Calu3 (cell line): ENCODE measurements around the gene BBLN. TPM values are rescaled to one million over a fixed set of nuclear protein-coding genes. Genes with fewer than 3 reads are reported as not detected.
"Not testable (repeated sequence)": the region's sequence is repeated elsewhere in the genome, so short reads cannot be mapped to it uniquely, and the experiment has no call there.

Experiments used
- BruUV-seq: library from RNA; stranded (reverse); fragments of 400-500 nt; replicated peaks from 2 replicates; lab custom pipeline; 2021; lab: Mats Ljungman, UMichigan
- CTCF ChIA-PET: fragments of 300-600 bp; sonication (Branson Sonifier 250); formaldehyde crosslinking; loops from one replicate; lab custom pipeline; 2022; ENCODE audit warnings: antibody characterized with exemption; lab: Charles Lee
- DNase-seq: peaks from one replicate; pipeline ENCODE4 v3.0.0; 2022
- H3K27ac Mint-ChIP-seq: one replicate; pipeline ENCODE4 v1.8.0; 2022; ENCODE audit warnings: mixed read lengths; ENCODE audit not compliant: unreplicated experiment
- H3K27me3 Mint-ChIP-seq: one replicate; pipeline ENCODE4 v1.8.0; 2022; ENCODE audit warnings: mixed read lengths; ENCODE audit not compliant: unreplicated experiment
- H3K36me3 Mint-ChIP-seq: one replicate; pipeline ENCODE4 v1.8.0; 2022; ENCODE audit warnings: mild to moderate bottlenecking, moderate library complexity, mixed read lengths; ENCODE audit not compliant: insufficient read depth, unreplicated experiment
- H3K4me1 Mint-ChIP-seq: one replicate; pipeline ENCODE4 v1.8.0; 2022; ENCODE audit warnings: mild to moderate bottlenecking, low read depth, mixed read lengths; ENCODE audit not compliant: unreplicated experiment
- H3K4me3 Mint-ChIP-seq: one replicate; pipeline ENCODE4 v1.8.0; 2022; ENCODE audit warnings: mild to moderate bottlenecking, low read depth, moderate library complexity, mixed read lengths; ENCODE audit not compliant: unreplicated experiment
- H3K9me3 Mint-ChIP-seq: one replicate; pipeline ENCODE4 v1.8.0; 2022; ENCODE audit warnings: low read depth, mixed read lengths; ENCODE audit not compliant: unreplicated experiment
- CTCF ChIP-seq: fragments of 200-600 bp; IDR thresholded peaks from one replicate; pipeline ENCODE4 v1.8.0; 2022; ENCODE audit warnings: antibody characterized with exemption; ENCODE audit not compliant: unreplicated experiment
- intact Hi-C: fragments of 100-400 bp; cut with micrococcal nuclease; formaldehyde crosslinking; loops from one replicate; pipeline ENCODE4 v1.10.0; 2022; ENCODE audit not compliant: unreplicated experiment
- total RNA-seq: library from RNA; stranded (reverse); gene quantifications from 2 replicates; pipeline ENCODE4 v1.2.3, GENCODE V29; 2022

The BBLN gene
- total RNA-seq, 1 experiment from 2014 or later = 82.3 TPM

- Mint-ChIP-seq H3K36me3 (peaks cover 69% of the 10 kb centered on the region), H3K4me3 (peak overlapping the region; percentile 94), H3K27me3 (no peaks in the 10 kb centered on the region), H3K9me3 (peaks cover 6% of the 10 kb centered on the region), H3K27ac (peak overlapping the region; percentile 98), H3K4me1 (peaks cover 22% of the 10 kb centered on the region)
- intact Hi-C loops = no loop called here
- no TSS peak for BruUV-seq
- CTCF ChIA-PET = interaction anchor here (0.9 to 1.6 kb wide), 4 partner anchors 9 to 61 kb away, joined by 3 to 6 read pairs (median 4); partner anchors contain the start of genes BBLN, LCN2, NAIF1 and SLC25A25
- DNase-seq = peak; percentile 80
- no peak for TF ChIP-seq CTCF
These were observed 31.9 kb upstream of the BBLN start for GRCh38 chr9:128127990-128128835.

- Mint-ChIP-seq H3K9me3 (peaks cover 13% of the 10 kb centered on the region), H3K4me3 (peak overlapping the region; percentile 94), H3K27ac (peak overlapping the region; percentile 98), H3K4me1 (peaks cover 22% of the 10 kb centered on the region), H3K36me3 (peaks cover 61% of the 10 kb centered on the region), H3K27me3 (no peaks in the 10 kb centered on the region)
- BruUV-seq = TSS peak; percentile 87
- TF ChIP-seq CTCF = no peak
- intact Hi-C loops = no loop called here
- CTCF ChIA-PET = interaction anchor here (1.0 to 1.6 kb wide), 3 partner anchors 20 to 62 kb away, joined by 3 to 6 read pairs (median 5); partner anchors contain the start of genes BBLN, LCN2, NAIF1 and SLC25A25
- DNase-seq = no peak
These were observed 31.1 kb upstream of the BBLN start for GRCh38 chr9:128128836-128129590.

GRCh38 chr9:128129976-128130590 lies 30.0 kb upstream of the BBLN start:
- intact Hi-C loops, CTCF ChIA-PET, H3K27ac Mint-ChIP-seq, BruUV-seq, H3K27me3 Mint-ChIP-seq: not testable (repeated sequence)
- Mint-ChIP-seq H3K9me3 (peaks cover 13% of the 10 kb centered on the region), H3K4me3 (peak overlapping the region; percentile 94), H3K36me3 (peaks cover 51% of the 10 kb centered on the region), H3K4me1 (peaks cover 20% of the 10 kb centered on the region)
- DNase-seq = peak; percentile 67
- TF ChIP-seq CTCF = peak; percentile 15

GRCh38 chr9:128130651-128131050 lies 29.4 kb upstream of the BBLN start:
- intact Hi-C loops, BruUV-seq, H3K27ac Mint-ChIP-seq, H3K4me3 Mint-ChIP-seq, DNase-seq, CTCF ChIA-PET, H3K27me3 Mint-ChIP-seq: not testable (repeated sequence)
- Mint-ChIP-seq H3K9me3 (peaks cover 13% of the 10 kb centered on the region), H3K4me1 (peaks cover 20% of the 10 kb centered on the region), H3K36me3 (peaks cover 45% of the 10 kb centered on the region)

- CTCF ChIA-PET, H3K27me3 Mint-ChIP-seq, BruUV-seq, H3K27ac Mint-ChIP-seq, DNase-seq, H3K4me3 Mint-ChIP-seq, intact Hi-C loops: not testable (repeated sequence)
- H3K9me3 Mint-ChIP-seq = peaks cover 13% of the 10 kb centered on the region
- peaks cover 38% of the 10 kb centered on the region for H3K36me3 Mint-ChIP-seq
- peaks cover 22% of the 10 kb centered on the region for H3K4me1 Mint-ChIP-seq
These were observed 28.7 kb upstream of the BBLN start for GRCh38 chr9:128131346-128131745.

- H3K9me3 Mint-ChIP-seq = peaks cover 13% of the 10 kb centered on the region
- intact Hi-C loops, DNase-seq, H3K4me3 Mint-ChIP-seq, BruUV-seq, H3K27ac Mint-ChIP-seq, H3K27me3 Mint-ChIP-seq, CTCF ChIA-PET: not testable (repeated sequence)
- H3K36me3 Mint-ChIP-seq = peaks cover 35% of the 10 kb centered on the region
- peaks cover 29% of the 10 kb centered on the region for H3K4me1 Mint-ChIP-seq
These were observed 27.9 kb upstream of the BBLN start for GRCh38 chr9:128132139-128132538.

- Mint-ChIP-seq H3K36me3 (peaks cover 12% of the 10 kb centered on the region), H3K4me1 (peaks cover 29% of the 10 kb centered on the region)
- H3K27me3 Mint-ChIP-seq, H3K27ac Mint-ChIP-seq, CTCF ChIA-PET, H3K9me3 Mint-ChIP-seq, DNase-seq, intact Hi-C loops, H3K4me3 Mint-ChIP-seq, BruUV-seq: not testable (repeated sequence)
These were observed 24.5 kb upstream of the BBLN start for GRCh38 chr9:128135561-128135960.
